NCI-H1694 (cell line): ENCODE measurements around the gene BRD2.
"Not testable (repeated sequence)": the region's sequence is repeated elsewhere in the genome, so short reads cannot be mapped to it uniquely, and the experiment has no call there.

Source experiments
- DNase-seq: peaks from one replicate; lab custom pipeline; 2025; lab: John Stamatoyannopoulos, UW

BRD2 gene

GRCh38 chr6:32968093-32968866 lies at the start of gene BRD2:
BRD2 (plus strand) TSS chr6:32968594; CDS start chr6:32972899, 4,305 bp downstream.
- peak; percentile 82 for DNase-seq

GRCh38 chr6:32920715-32921114 lies 47.7 kb upstream of the BRD2 start:
- no peak for DNase-seq

GRCh38 chr6:32922083-32922482 lies 46.3 kb upstream of the BRD2 start:
- DNase-seq = no peak

GRCh38 chr6:32931211-32931610 lies 37.2 kb upstream of the BRD2 start:
- DNase-seq = no peak

- DNase-seq = no peak
Measured at GRCh38 chr6:32932132-32932868, 36.1 kb upstream of the BRD2 start.

GRCh38 chr6:32933661-32934085 lies 34.7 kb upstream of the BRD2 start:
- peak; percentile 12 for DNase-seq

GRCh38 chr6:32935551-32936238 lies 32.7 kb upstream of the BRD2 start:
- DNase-seq = no peak

- DNase-seq = no peak
Measured at GRCh38 chr6:32936239-32937152, 31.9 kb upstream of the BRD2 start.

GRCh38 chr6:32937230-32937633 lies 31.2 kb upstream of the BRD2 start:
- DNase-seq = no peak

GRCh38 chr6:32938494-32938893 lies 29.9 kb upstream of the BRD2 start:
- DNase-seq = no peak

GRCh38 chr6:32940656-32941213 lies 27.7 kb upstream of the BRD2 start, which contains the start of gene HLA-DMB:
HLA-DMB (minus strand) TSS chr6:32941028; CDS start chr6:32940807, 221 bp downstream.
- DNase-seq = peak; percentile 79

- DNase-seq = no peak
Measured at GRCh38 chr6:32941214-32941768, 27.1 kb upstream of the BRD2 start.

- DNase-seq = not testable (repeated sequence)
Measured at GRCh38 chr6:32942555-32943123, 25.8 kb upstream of the BRD2 start.

GRCh38 chr6:32943864-32944649 lies 24.3 kb upstream of the BRD2 start:
- no peak for DNase-seq

- no peak for DNase-seq
Measured at GRCh38 chr6:32945108-32945760, 23.2 kb upstream of the BRD2 start.

- DNase-seq = no peak
Measured at GRCh38 chr6:32945953-32946352, 22.4 kb upstream of the BRD2 start.

GRCh38 chr6:32946893-32947292 lies 21.5 kb upstream of the BRD2 start:
- DNase-seq = no peak

- DNase-seq = peak; percentile 35
Measured at GRCh38 chr6:32947552-32948465, 20.6 kb upstream of the BRD2 start.
